Astrocyte (in vitro differentiated cells and primary cell): ENCODE measurements around the gene NFATC1. TPM values are rescaled to one million over a fixed set of nuclear protein-coding genes. Genes with fewer than 3 reads are reported as not detected.

Experiments used
- DNase-seq: peaks from one replicate; pipeline ENCODE4 v3.0.0-alpha.2; 2010; ENCODE audit warnings: low read depth
- FAIRE-seq: peaks from 2 replicates; lab custom pipeline; 2011; peaks lifted over from hg19 to GRCh38; lab: Jason Lieb, UNC
- H2AFZ ChIP-seq: 2 replicates; pipeline ENCODE4 v1.6.0; 2012; ENCODE audit warnings: low read depth, low read length, inconsistent platforms
- H3K27ac ChIP-seq: 2 replicates; pipeline ENCODE4 v1.5.1; 2011; ENCODE audit warnings: low read depth, low read length, inconsistent platforms
- H3K27me3 ChIP-seq: 2 replicates; pipeline ENCODE4 v1.6.0; 2011; ENCODE audit warnings: low read length, inconsistent platforms; ENCODE audit not compliant: insufficient read depth
- H3K36me3 ChIP-seq: 2 replicates; pipeline ENCODE4 v1.5.1; 2011; ENCODE audit warnings: low read length, inconsistent platforms; ENCODE audit not compliant: insufficient read depth
- H3K4me1 ChIP-seq: 2 replicates; pipeline ENCODE4 v1.5.1; 2011; ENCODE audit warnings: low read length, inconsistent platforms; ENCODE audit not compliant: insufficient read depth
- H3K4me2 ChIP-seq: 2 replicates; pipeline ENCODE4 v1.6.0; 2012; ENCODE audit warnings: low read length, inconsistent platforms
- H3K4me3 ChIP-seq: 2 replicates; pipeline ENCODE4 v1.5.1; 2011; ENCODE audit warnings: low read depth, mild to moderate bottlenecking, low read length, inconsistent platforms; ENCODE audit not compliant: insufficient read depth
- H3K79me2 ChIP-seq: 2 replicates; pipeline ENCODE4 v1.6.0; 2012; ENCODE audit warnings: mild to moderate bottlenecking, low read length, inconsistent platforms; ENCODE audit not compliant: insufficient read depth
- H3K9ac ChIP-seq: 2 replicates; pipeline ENCODE4 v1.6.0; 2012; ENCODE audit warnings: mild to moderate bottlenecking, low read length, inconsistent platforms
- H3K9me3 ChIP-seq: 2 replicates; pipeline ENCODE4 v1.5.1; 2012; ENCODE audit warnings: low read depth, mild to moderate bottlenecking, low read length, inconsistent platforms; ENCODE audit not compliant: insufficient read depth
- H4K20me1 ChIP-seq: 2 replicates; pipeline ENCODE4 v1.6.0; 2012; ENCODE audit warnings: low read length, inconsistent platforms; ENCODE audit not compliant: insufficient read depth
- H3K27ac Mint-ChIP-seq: one replicate; pipeline ENCODE4 v1.8.0; 2021; ENCODE audit warnings: mild to moderate bottlenecking, mixed read lengths; ENCODE audit not compliant: unreplicated experiment
- H3K27me3 Mint-ChIP-seq: one replicate; pipeline ENCODE4 v1.8.0; 2021; ENCODE audit warnings: low read depth, mixed read lengths; ENCODE audit not compliant: unreplicated experiment
- H3K36me3 Mint-ChIP-seq: one replicate; pipeline ENCODE4 v1.8.0; 2021; ENCODE audit warnings: low read depth, mixed read lengths; ENCODE audit not compliant: unreplicated experiment
- H3K4me1 Mint-ChIP-seq: one replicate; pipeline ENCODE4 v1.8.0; 2021; ENCODE audit warnings: low read depth, mixed read lengths; ENCODE audit not compliant: unreplicated experiment
- H3K4me3 Mint-ChIP-seq: one replicate; pipeline ENCODE4 v1.8.0; 2021; ENCODE audit warnings: mild to moderate bottlenecking, moderate library complexity, mixed read lengths; ENCODE audit not compliant: unreplicated experiment
- H3K9me3 Mint-ChIP-seq: one replicate; pipeline ENCODE4 v1.8.0; 2021; ENCODE audit warnings: mild to moderate bottlenecking, mixed read lengths; ENCODE audit not compliant: unreplicated experiment
- CTCF ChIP-seq: IDR thresholded peaks from 2 replicates; pipeline ENCODE4 v1.5.1; 2011; ENCODE audit warnings: low read depth, mild to moderate bottlenecking, inconsistent platforms, low read length, moderate library complexity; ENCODE audit not compliant: insufficient read depth
- EZH2 ChIP-seq: IDR thresholded peaks from 2 replicates; pipeline ENCODE4 v1.6.1; 2012; ENCODE audit warnings: mild to moderate bottlenecking, low read length, inconsistent platforms; ENCODE audit not compliant: insufficient read depth
- total RNA-seq: library from RNA; stranded (reverse); gene quantifications from 2 replicates; pipeline ENCODE4 v1.2.1, GENCODE V29; 2021

Gene NFATC1
- total RNA-seq, 1 donor from 2014 or later: 11.0 TPM

GRCh38 chr18:79453816-79454735, 58.3 kb downstream of the NFATC1 start:
- H3K36me3 Mint-ChIP-seq: peaks cover 4% of the 10 kb centered on the region
- peaks cover 3% of the 10 kb centered on the region for H3K27me3 Mint-ChIP-seq
- H3K9me3 Mint-ChIP-seq: no peaks in the 10 kb centered on the region
- no peak overlapping the region for H3K4me3 Mint-ChIP-seq
- FAIRE-seq: no peak
- Histone ChIP-seq H3K9me3 (no peaks in the 10 kb centered on the region), H3K4me2 (peak overlapping the region; percentile 25), H4K20me1 (no peaks in the 10 kb centered on the region), H3K4me3 (no peak overlapping the region), H3K4me1 (peaks cover 20% of the 10 kb centered on the region), H2AFZ (peak overlapping the region; percentile 63), H3K27me3 (no peaks in the 10 kb centered on the region), H3K79me2 (no peaks in the 10 kb centered on the region), H3K36me3 (no peaks in the 10 kb centered on the region), H3K9ac (no peak overlapping the region), H3K27ac (no peak overlapping the region)
- no peaks in the 10 kb centered on the region for H3K4me1 Mint-ChIP-seq
- peak; percentile 60 for DNase-seq
- H3K27ac Mint-ChIP-seq: no peak overlapping the region
- no peak for TF ChIP-seq CTCF

DNA sequence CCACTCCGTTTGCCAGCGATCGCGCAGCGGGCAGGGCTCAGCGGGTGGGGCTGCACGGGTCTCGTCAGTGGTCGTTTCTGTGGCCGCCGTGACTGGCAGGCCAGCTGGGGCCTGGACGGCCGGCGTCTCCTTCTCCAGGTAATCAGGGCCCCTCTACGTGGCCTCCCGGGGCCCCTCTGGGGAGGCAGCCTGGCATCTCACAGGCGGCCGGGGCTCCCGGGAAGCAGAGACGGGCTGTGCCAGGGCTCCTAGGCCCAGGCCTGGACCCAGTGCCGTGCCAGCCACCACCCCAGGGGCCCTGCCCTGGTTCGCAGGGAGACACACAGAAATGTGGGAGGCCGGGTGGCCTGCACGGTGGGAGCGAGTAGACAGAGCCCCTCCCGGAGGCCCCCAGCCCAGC, 59.5 kb downstream of the NFATC1 start:
- H3K9me3 ChIP-seq: no peaks in the 10 kb centered on the region
- H3K4me3 Mint-ChIP-seq: no peak overlapping the region
- no peak for TF ChIP-seq EZH2
- no peak for TF ChIP-seq CTCF
- peaks cover 8% of the 10 kb centered on the region for H3K4me1 Mint-ChIP-seq
- no peaks in the 10 kb centered on the region for H4K20me1 ChIP-seq
- peaks cover 3% of the 10 kb centered on the region for H3K27me3 Mint-ChIP-seq
- DNase-seq: no peak
- no peak overlapping the region for H3K27ac Mint-ChIP-seq
- no peaks in the 10 kb centered on the region for H3K36me3 ChIP-seq
- H3K27ac ChIP-seq: no peak overlapping the region
- no peak overlapping the region for H3K9ac ChIP-seq
- peaks cover 29% of the 10 kb centered on the region for H3K4me1 ChIP-seq
- no peaks in the 10 kb centered on the region for H3K79me2 ChIP-seq
- no peaks in the 10 kb centered on the region for H3K9me3 Mint-ChIP-seq
- no peak for FAIRE-seq
- H3K4me2 ChIP-seq: no peak overlapping the region
- H3K4me3 ChIP-seq: no peak overlapping the region
- H2AFZ ChIP-seq: no peak overlapping the region
- H3K27me3 ChIP-seq: no peaks in the 10 kb centered on the region
- no peaks in the 10 kb centered on the region for H3K36me3 Mint-ChIP-seq
